GM12872 (cell line): ENCODE results near the gene PRKD2.

Experiments
- CTCF ChIP-seq: IDR thresholded peaks from 3 replicates; pipeline ENCODE4 v1.5.1; 2011; ENCODE audit warnings: low read depth, mild to moderate bottlenecking, low read length, moderate library complexity; ENCODE audit not compliant: insufficient read depth

Gene PRKD2

GRCh38 chr19:46635920-46636761 lies 80.8 kb downstream of the PRKD2 start, which contains the start of gene GNG8:
Gene GNG8 (minus strand): TSS chr19:46636202. CDS start chr19:46634682, 1,520 bp downstream.
- TF ChIP-seq CTCF, result no peak

DNA sequence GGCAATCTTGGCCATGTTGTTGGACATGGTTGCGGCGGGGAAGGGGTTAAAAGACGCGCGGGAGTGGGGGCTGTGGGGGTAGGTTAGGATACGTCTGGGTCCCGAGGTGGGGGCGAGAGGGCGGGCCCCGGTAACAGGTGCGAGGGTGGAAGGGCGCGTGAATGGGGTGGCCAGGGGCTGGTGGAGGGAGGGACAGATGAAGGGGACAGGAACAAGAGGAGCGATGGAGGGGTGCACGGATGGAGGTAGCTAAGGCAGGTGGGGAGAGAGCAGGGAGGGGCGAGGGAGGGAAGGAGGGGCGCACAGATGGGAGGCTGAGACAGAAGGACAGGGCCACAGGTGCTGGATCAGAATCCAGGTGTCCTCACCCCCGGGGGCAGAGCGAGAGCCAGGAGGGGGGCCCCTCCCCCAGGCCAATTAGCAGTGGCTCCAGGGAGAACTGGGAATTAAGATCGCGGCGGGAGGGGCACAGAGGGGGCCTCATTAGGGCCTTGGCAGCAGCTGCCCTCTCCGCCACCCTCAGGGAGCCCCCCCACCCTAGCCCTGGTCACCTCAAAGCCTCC lies 82.2 kb downstream of the PRKD2 start:
- no peak for TF ChIP-seq CTCF

- no peak for TF ChIP-seq CTCF
Observed at GRCh38 chr19:46634045-46634655, 82.8 kb downstream of the PRKD2 start.

DNA sequence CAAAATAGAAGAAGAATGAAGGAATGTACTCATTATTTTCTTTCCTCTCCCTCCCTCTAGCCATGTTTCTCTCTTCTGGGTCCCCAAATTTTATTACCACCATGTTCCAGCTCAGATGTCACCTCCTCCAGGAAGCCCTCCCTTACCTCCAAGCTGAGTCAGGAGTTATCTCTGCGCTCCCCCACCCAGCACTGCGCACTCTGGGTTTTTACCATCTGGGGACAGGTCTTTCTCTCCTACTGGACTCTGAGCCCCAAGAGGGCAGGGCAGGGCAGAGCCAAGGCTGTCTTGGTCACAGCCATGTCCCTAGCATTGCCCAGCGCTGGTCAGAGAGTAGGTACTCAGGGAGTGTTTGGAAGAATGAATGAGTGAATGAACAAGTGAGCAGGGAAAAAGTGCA lies 83.8 kb downstream of the PRKD2 start:
- no peak for TF ChIP-seq CTCF

DNA sequence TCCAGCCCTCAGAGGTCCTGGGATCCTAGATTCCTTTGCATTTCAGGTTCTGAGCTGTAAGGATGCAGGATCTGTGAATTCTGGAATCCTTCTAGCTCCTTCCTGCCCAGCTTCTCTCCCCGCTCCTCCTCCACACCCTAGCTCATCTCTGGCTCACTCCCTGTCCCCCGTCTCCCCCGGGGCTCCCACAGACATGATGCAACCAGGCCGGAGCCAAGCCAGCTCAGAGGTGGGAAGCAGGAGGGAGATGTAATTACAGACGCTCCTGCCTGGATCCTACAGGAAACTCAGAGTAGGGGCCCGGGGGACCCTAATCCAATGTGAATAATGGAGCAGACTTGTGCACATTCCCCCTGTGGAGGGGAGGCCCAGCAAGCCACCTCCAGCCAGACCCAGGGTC lies 85.4 kb downstream of the PRKD2 start:
- no peak for TF ChIP-seq CTCF

GRCh38 chr19:46630586-46631205 lies 86.2 kb downstream of the PRKD2 start:
- no peak for TF ChIP-seq CTCF

GRCh38 chr19:46629546-46630025 lies 87.3 kb downstream of the PRKD2 start:
- TF ChIP-seq CTCF, result no peak
